SK-N-SH treated with all-trans-retinoic acid at 6 μM for 48 hours (cell line): ENCODE data around the gene RABGAP1L.

ENCODE experiments used
- ATAC-seq: fragments of 200-7000 bp; cut with Tn5 transposase; 3 replicates; pipeline ENCODE4 v1.9.1; 2020; ENCODE audit warnings: mild to moderate bottlenecking, moderate library complexity
- ARNTL ChIP-seq: fragments of 450-650 bp; formaldehyde crosslinking; IDR thresholded peaks from 2 replicates; pipeline ENCODE4 v1.5.0; 2020; ENCODE audit warnings: low read depth, mild to moderate bottlenecking, moderate library complexity, borderline replicate concordance
- CREB5 ChIP-seq: fragments of 250-450 bp; sonication (Bioruptor Pico); IDR thresholded peaks from 2 replicates; pipeline ENCODE4 v1.5.1; 2020; ENCODE audit warnings: low read depth, mild to moderate bottlenecking, moderate library complexity
- CSRNP3 ChIP-seq: fragments of 250-450 bp; sonication (Bioruptor Pico); IDR thresholded peaks from 2 replicates; pipeline ENCODE4 v1.5.1; 2021; ENCODE audit warnings: mild to moderate bottlenecking, moderate library complexity
- ESRRG ChIP-seq: fragments of 250-450 bp; sonication (Bioruptor Pico); IDR thresholded peaks from 2 replicates; pipeline ENCODE4 v1.6.1; 2021; ENCODE audit warnings: mild to moderate bottlenecking
- GLIS3 ChIP-seq: fragments of 250-450 bp; sonication (Bioruptor Pico); IDR thresholded peaks from 2 replicates; pipeline ENCODE4 v1.5.0; 2020; ENCODE audit warnings: mild to moderate bottlenecking, moderate library complexity
- OSR1 ChIP-seq: fragments of 250-450 bp; sonication (Bioruptor Pico); IDR thresholded peaks from 2 replicates; pipeline ENCODE4 v1.8.0; 2022; ENCODE audit warnings: moderate library complexity, mild to moderate bottlenecking, inconsistent platforms
- PPARA ChIP-seq: fragments of 250-450 bp; sonication (Bioruptor Pico); IDR thresholded peaks from 2 replicates; pipeline ENCODE4 v1.5.0; 2020; ENCODE audit warnings: mild to moderate bottlenecking, borderline replicate concordance
- SNAI2 ChIP-seq: fragments of 250-450 bp; sonication (Bioruptor Pico); IDR thresholded peaks from 2 replicates; pipeline ENCODE4 v1.5.0; 2020; ENCODE audit warnings: mild to moderate bottlenecking, moderate library complexity
- TOX ChIP-seq: fragments of 250-450 bp; sonication (Bioruptor Pico); IDR thresholded peaks from 2 replicates; pipeline ENCODE4 v1.8.0; 2021; ENCODE audit warnings: mild to moderate bottlenecking, moderate library complexity, borderline replicate concordance
- ZFP3 ChIP-seq: fragments of 250-450 bp; sonication (Bioruptor Pico); IDR thresholded peaks from 2 replicates; pipeline ENCODE4 v1.5.0; 2020; ENCODE audit warnings: mild to moderate bottlenecking, moderate library complexity
- ZFP30 ChIP-seq: fragments of 450-650 bp; formaldehyde crosslinking; IDR thresholded peaks from 2 replicates; pipeline ENCODE4 v1.5.0; 2022; ENCODE audit warnings: mild to moderate bottlenecking, moderate library complexity
- ZNF565 ChIP-seq: fragments of 450-650 bp; formaldehyde crosslinking; conservative IDR thresholded peaks from 2 replicates; pipeline ENCODE4 v1.5.0; 2020; ENCODE audit warnings: low read depth, mild to moderate bottlenecking, moderate library complexity
- ZNF70 ChIP-seq: fragments of 450-650 bp; formaldehyde crosslinking; IDR thresholded peaks from 2 replicates; pipeline ENCODE4 v1.5.0; 2020; ENCODE audit warnings: mild to moderate bottlenecking, moderate library complexity
- ZNF8 ChIP-seq: fragments of 450-650 bp; formaldehyde crosslinking; IDR thresholded peaks from 2 replicates; pipeline ENCODE4 v1.5.0; 2020; ENCODE audit warnings: mild to moderate bottlenecking, moderate library complexity
- TF ChIP-seq, protein P1 (sequence below): fragments of 250-450 bp; sonication (Bioruptor Pico); IDR thresholded peaks from 2 replicates; pipeline ENCODE4 v1.8.0; 2020; ENCODE audit warnings: mild to moderate bottlenecking, moderate library complexity, borderline replicate concordance
- TF ChIP-seq, protein P2 (sequence below): fragments of 250-450 bp; sonication (Bioruptor Pico); IDR thresholded peaks from 2 replicates; pipeline ENCODE4 v1.5.0; 2020; ENCODE audit warnings: mild to moderate bottlenecking, moderate library complexity
- TF ChIP-seq, protein P3 (sequence below): fragments of 250-450 bp; sonication (Bioruptor Pico); IDR thresholded peaks from 2 replicates; pipeline ENCODE4 v1.8.0; 2021; ENCODE audit warnings: low read depth, mild to moderate bottlenecking, moderate library complexity, borderline replicate concordance

RABGAP1L gene

GRCh38 chr1:174988539-174988938 is 829.2 kb downstream of the RABGAP1L start:
- no peak for ATAC-seq
- no peak for TF ChIP-seq CSRNP3 (CRISPR knock-in tag)
- TF ChIP-seq ZFP30 = no peak
- no peak for TF ChIP-seq OSR1 (CRISPR knock-in tag)
- TF ChIP-seq PPARA = no peak
- no peak for TF ChIP-seq ARNTL (CRISPR knock-in tag)
- TF ChIP-seq ZNF70 = no peak
- no peak for TF ChIP-seq GLIS3 (CRISPR knock-in tag)
- no peak for TF ChIP-seq TOX (CRISPR knock-in tag)
- TF ChIP-seq, protein P1, sequence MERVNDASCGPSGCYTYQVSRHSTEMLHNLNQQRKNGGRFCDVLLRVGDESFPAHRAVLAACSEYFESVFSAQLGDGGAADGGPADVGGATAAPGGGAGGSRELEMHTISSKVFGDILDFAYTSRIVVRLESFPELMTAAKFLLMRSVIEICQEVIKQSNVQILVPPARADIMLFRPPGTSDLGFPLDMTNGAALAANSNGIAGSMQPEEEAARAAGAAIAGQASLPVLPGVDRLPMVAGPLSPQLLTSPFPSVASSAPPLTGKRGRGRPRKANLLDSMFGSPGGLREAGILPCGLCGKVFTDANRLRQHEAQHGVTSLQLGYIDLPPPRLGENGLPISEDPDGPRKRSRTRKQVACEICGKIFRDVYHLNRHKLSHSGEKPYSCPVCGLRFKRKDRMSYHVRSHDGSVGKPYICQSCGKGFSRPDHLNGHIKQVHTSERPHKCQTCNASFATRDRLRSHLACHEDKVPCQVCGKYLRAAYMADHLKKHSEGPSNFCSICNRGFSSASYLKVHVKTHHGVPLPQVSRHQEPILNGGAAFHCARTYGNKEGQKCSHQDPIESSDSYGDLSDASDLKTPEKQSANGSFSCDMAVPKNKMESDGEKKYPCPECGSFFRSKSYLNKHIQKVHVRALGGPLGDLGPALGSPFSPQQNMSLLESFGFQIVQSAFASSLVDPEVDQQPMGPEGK (CRISPR knock-in tag) = no peak

GRCh38 chr1:174988986-174989385 is 829.7 kb downstream of the RABGAP1L start:
- ATAC-seq = no peak
- TF ChIP-seq PPARA (no peak), OSR1 (CRISPR knock-in tag) (no peak), ZNF565 (no peak), CREB5 (no peak), ARNTL (CRISPR knock-in tag) (no peak), ESRRG (CRISPR knock-in tag) (no peak), SNAI2 (CRISPR knock-in tag) (no peak), ZNF8 (no peak)
- TF ChIP-seq, protein P1 (CRISPR knock-in tag) = no peak
- TF ChIP-seq, protein P2, sequence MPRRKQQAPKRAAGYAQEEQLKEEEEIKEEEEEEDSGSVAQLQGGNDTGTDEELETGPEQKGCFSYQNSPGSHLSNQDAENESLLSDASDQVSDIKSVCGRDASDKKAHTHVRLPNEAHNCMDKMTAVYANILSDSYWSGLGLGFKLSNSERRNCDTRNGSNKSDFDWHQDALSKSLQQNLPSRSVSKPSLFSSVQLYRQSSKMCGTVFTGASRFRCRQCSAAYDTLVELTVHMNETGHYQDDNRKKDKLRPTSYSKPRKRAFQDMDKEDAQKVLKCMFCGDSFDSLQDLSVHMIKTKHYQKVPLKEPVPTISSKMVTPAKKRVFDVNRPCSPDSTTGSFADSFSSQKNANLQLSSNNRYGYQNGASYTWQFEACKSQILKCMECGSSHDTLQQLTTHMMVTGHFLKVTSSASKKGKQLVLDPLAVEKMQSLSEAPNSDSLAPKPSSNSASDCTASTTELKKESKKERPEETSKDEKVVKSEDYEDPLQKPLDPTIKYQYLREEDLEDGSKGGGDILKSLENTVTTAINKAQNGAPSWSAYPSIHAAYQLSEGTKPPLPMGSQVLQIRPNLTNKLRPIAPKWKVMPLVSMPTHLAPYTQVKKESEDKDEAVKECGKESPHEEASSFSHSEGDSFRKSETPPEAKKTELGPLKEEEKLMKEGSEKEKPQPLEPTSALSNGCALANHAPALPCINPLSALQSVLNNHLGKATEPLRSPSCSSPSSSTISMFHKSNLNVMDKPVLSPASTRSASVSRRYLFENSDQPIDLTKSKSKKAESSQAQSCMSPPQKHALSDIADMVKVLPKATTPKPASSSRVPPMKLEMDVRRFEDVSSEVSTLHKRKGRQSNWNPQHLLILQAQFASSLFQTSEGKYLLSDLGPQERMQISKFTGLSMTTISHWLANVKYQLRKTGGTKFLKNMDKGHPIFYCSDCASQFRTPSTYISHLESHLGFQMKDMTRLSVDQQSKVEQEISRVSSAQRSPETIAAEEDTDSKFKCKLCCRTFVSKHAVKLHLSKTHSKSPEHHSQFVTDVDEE (CRISPR knock-in tag) = no peak
- TF ChIP-seq, protein P3, sequence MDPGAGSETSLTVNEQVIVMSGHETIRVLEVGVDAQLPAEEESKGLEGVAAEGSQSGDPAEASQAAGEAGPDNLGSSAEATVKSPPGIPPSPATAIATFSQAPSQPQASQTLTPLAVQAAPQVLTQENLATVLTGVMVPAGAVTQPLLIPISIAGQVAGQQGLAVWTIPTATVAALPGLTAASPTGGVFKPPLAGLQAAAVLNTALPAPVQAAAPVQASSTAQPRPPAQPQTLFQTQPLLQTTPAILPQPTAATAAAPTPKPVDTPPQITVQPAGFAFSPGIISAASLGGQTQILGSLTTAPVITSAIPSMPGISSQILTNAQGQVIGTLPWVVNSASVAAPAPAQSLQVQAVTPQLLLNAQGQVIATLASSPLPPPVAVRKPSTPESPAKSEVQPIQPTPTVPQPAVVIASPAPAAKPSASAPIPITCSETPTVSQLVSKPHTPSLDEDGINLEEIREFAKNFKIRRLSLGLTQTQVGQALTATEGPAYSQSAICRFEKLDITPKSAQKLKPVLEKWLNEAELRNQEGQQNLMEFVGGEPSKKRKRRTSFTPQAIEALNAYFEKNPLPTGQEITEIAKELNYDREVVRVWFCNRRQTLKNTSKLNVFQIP (CRISPR knock-in tag) = no peak

- TF ChIP-seq PPARA (no peak), ZFP3 (CRISPR knock-in tag) (no peak)
- TF ChIP-seq, protein P2 (CRISPR knock-in tag) = no peak
- ATAC-seq = 0 out of 3 replicates have a peak, but pooled peaks have one; percentile 10
These were observed 830.4 kb downstream of the RABGAP1L start for GRCh38 chr1:174989536-174990220.
